Cardiac muscle cell (in vitro differentiated cells and primary cell): Measurements from ENCODE around the gene AGXT. TPM values are rescaled to one million over a fixed set of nuclear protein-coding genes. Genes with fewer than 3 reads are reported as not detected.

Source experiments
- DNase-seq, 2 donors: peaks; one replicate each; pipeline versions ENCODE4 v3.0.0 to v3.0.0-alpha.2; 2010 to 2017; ENCODE audit warnings: low read depth in 1 of 2, low spot score in 1 of 2
- H3K27ac ChIP-seq: fragments of 200-600 bp; sonication (generic); 2 replicates; pipeline ENCODE4 v1.5.1; 2016
- H3K27me3 ChIP-seq: fragments of 200-600 bp; sonication (generic); 2 replicates; pipeline ENCODE4 v1.6.0; 2016; ENCODE audit warnings: control low read depth
- H3K36me3 ChIP-seq: fragments of 200-600 bp; sonication (generic); 2 replicates; pipeline ENCODE4 v1.5.1; 2016; ENCODE audit warnings: control low read depth
- H3K4me1 ChIP-seq: fragments of 200-600 bp; sonication (generic); 2 replicates; pipeline ENCODE4 v1.8.1; 2017; ENCODE audit warnings: low read depth, mild to moderate bottlenecking, mixed run types
- H3K4me3 ChIP-seq: fragments of 200-600 bp; sonication (generic); 2 replicates; pipeline ENCODE4 v1.5.1; 2016; ENCODE audit warnings: mild to moderate bottlenecking
- H3K9me3 ChIP-seq: fragments of 200-600 bp; sonication (generic); 2 replicates; pipeline ENCODE4 v1.5.1; 2017; ENCODE audit warnings: low read depth, mild to moderate bottlenecking, control low read depth
- polyA plus RNA-seq: library from polyadenylated mRNA; unstranded; fragments of >200 nt; fragmentation: Nextera tagmentation; extraction: Ambion mirVana; gene quantifications from 2 replicates; pipeline ENCODE4 v1.2.1, GENCODE V29; 2016
- total RNA-seq: library from RNA; depleted of rRNA; stranded (reverse); fragments of >200 nt; gene quantifications from 2 replicates; pipeline ENCODE4 v1.2.3, GENCODE V29; 2016
- TF ChIP-seq, protein P1 (sequence below): IDR thresholded peaks from 2 replicates; pipeline ENCODE4 v1.5.1; 2012; ENCODE audit warnings: low read depth, mild to moderate bottlenecking, low read length

The AGXT gene
- total and polyA plus RNA-seq, 2 experiments from 2014 or later = 0.06 to 0.75 TPM

DNA sequence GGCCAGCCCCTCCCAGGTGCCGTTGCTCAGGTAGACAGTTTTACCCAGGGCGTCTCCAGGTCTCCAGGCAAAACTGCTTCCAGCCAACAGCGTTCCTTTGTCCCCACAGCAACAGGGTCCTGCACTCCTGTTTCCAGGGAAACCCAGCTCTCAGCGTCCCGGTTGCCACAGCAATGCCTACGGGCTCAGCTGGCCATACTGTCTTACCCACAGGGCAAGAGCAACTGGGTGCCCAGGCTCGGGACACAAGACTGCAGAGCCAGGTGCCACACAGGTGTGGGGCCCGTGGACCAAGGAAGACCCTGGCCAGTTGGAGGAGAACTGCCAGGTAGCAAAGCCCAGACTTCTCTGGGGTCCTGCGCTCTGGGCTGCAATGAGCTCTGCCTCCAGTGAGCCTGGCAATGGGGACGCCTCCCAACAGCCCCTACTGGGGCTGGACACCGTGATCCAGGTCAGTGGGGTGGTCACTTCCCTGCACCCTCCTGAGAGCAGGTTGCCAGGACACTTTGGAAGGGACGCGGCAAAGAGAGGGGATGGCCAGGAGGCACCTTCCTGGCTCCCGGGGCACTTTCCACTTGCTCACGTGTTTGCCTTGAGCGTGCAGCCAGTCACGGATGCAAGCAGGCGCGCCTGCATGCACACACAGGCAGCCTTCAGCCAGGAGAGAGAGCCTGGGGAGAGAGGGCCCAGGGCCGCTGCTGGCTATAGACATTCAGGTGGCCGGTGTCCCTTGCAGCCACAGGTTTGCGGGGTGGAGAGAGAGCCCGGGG is 37.7 kb downstream of the AGXT start, which contains the start of gene CROCC2:
CROCC2 (plus strand) TSS at position 196 of the 770 bp plus-strand sequence; CDS start at position 374, 178 bp downstream.
- peaks cover 43% of the 10 kb centered on the region for H3K27me3 ChIP-seq
- no peaks in the 10 kb centered on the region for H3K4me1 ChIP-seq
- H3K4me3 ChIP-seq = no peak within 1 kb of the TSS
- no peaks in the 10 kb centered on the region for H3K9me3 ChIP-seq
- H3K27ac ChIP-seq = no peak within 1 kb of the TSS
- TF ChIP-seq, protein P1, sequence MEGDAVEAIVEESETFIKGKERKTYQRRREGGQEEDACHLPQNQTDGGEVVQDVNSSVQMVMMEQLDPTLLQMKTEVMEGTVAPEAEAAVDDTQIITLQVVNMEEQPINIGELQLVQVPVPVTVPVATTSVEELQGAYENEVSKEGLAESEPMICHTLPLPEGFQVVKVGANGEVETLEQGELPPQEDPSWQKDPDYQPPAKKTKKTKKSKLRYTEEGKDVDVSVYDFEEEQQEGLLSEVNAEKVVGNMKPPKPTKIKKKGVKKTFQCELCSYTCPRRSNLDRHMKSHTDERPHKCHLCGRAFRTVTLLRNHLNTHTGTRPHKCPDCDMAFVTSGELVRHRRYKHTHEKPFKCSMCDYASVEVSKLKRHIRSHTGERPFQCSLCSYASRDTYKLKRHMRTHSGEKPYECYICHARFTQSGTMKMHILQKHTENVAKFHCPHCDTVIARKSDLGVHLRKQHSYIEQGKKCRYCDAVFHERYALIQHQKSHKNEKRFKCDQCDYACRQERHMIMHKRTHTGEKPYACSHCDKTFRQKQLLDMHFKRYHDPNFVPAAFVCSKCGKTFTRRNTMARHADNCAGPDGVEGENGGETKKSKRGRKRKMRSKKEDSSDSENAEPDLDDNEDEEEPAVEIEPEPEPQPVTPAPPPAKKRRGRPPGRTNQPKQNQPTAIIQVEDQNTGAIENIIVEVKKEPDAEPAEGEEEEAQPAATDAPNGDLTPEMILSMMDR = no peak
- H3K36me3 ChIP-seq = no peaks in the 10 kb centered on the region
- DNase-seq = no peak

DNA sequence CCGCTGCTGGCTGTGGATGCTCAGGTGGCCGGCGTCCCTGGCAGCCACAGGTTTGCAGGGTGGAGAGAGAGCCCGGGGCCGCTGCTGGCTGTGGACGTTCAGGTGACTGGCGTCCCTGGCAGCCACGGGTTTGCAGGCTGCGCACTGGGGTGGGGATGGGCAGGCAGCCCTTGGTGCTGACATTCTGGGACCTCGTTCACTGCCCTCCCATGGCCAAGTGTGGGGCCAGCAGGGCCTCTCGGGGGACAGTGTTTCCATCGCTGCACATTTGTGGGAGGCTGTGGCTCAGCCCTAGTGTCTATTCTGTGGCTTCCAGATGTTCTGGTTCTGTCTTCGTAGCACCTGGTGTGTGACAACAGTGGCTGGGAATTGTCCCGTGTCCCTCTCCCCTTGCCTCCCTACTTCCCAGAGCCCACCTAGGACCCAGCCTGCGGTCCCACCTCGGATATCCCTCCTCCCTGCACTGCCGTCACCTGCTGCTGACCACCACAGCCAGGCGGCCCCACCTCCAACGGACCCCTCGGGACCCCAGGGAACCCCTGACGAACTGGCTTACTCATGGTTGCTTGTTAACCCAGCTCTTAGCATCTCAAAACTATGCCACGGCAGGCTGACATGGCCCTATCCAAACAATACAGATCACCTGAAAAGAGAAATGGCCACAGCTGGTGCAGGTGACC is 38.4 kb downstream of the AGXT start:
- Histone ChIP-seq H3K27me3 (peaks cover 50% of the 10 kb centered on the region), H3K4me3 (no peak overlapping the region), H3K9me3 (no peaks in the 10 kb centered on the region), H3K4me1 (no peaks in the 10 kb centered on the region), H3K27ac (no peak overlapping the region), H3K36me3 (no peaks in the 10 kb centered on the region)
- TF ChIP-seq, protein P1 = no peak
- no peak for DNase-seq

DNA sequence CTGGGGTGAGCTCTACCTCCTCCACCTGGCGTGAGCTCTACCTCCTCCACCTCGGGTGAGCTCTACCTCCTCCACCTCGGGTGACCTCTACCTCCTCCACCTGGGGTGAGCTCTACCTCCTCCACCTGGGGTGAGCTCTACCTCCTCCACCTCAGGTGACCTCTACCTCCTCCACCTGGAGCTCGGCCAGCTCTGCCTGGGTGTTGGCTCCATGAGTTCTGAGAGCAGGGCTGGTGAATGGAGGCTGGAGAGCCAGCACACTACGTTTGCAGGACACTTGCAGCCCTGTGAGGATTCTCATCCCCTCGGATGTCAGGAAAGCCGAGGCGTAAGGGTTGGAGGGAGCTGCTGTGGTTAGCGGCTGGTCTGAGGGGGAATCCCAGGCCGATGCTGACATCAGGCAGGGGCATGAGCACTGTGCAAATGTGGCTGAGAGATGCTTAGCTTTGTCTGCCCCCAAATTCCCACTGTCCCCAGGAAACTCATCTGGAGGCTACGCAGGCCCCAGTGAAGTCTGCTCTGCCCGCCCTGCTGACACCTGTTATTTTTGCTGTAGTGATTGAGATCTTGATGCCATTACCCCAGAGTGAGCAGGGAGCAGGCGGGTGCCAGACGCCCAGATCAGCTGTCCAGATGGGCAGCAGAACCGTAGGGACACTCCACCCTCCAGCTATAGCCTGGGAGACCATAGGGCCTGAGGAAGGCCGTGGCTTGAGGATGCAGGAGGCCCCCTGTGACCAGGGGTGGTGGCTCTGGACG is 40.8 kb downstream of the AGXT start:
- Histone ChIP-seq H3K27ac (no peak overlapping the region), H3K4me1 (no peaks in the 10 kb centered on the region), H3K4me3 (no peak overlapping the region), H3K36me3 (no peaks in the 10 kb centered on the region), H3K27me3 (peaks cover 56% of the 10 kb centered on the region), H3K9me3 (no peaks in the 10 kb centered on the region)
- TF ChIP-seq, protein P1 = no peak
- DNase-seq = no peak

DNA sequence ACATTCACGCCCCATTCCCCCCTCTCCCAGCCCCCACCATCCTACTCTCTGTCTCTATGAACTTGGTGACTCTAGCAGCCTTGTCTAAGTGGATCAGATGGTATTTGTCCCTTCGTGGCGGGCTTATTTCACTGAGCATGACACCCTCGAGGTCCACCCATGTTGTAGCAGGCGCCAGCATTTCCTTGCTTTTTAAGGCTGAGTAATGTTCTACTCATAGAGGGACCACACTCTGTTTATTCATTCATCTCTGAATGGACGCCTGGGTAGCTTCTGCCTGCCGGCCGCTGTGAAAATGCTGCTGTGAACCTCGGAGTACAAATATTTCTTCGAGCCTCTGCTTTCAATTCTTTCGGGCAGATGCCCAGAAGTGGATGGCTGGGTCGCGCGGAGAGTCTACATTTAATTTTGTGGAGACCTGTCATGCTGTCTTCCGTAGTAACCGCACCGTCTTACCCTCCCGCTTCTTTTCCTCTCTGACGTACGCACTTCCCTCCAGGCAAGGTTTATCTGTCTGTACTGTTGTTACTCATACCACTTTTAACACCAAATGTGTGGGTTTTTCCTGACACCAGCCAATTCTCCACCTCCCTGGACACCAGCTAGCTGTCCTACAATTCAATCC is 43.1 kb downstream of the AGXT start:
- Histone ChIP-seq H3K27ac (no peak overlapping the region), H3K4me3 (no peak overlapping the region), H3K27me3 (peaks cover 54% of the 10 kb centered on the region), H3K36me3 (no peaks in the 10 kb centered on the region), H3K4me1 (no peaks in the 10 kb centered on the region), H3K9me3 (no peaks in the 10 kb centered on the region)
- peak in 1 of 2 donors; percentile 69 for DNase-seq
- TF ChIP-seq, protein P1 = no peak
